NCI-H2107 treated with DMSO at 0.1 percent for 48 hours (cell line): ENCODE data around the gene MLKL.
"Not testable (repeated sequence)": the region's sequence is repeated elsewhere in the genome, so short reads cannot be mapped to it uniquely, and the experiment has no call there.

Experiments used
- DNase-seq: peaks from one replicate; lab custom pipeline; 2025; ENCODE audit not compliant: unreplicated experiment; lab: John Stamatoyannopoulos, UW

The MLKL gene

GRCh38 chr16:74732707-74733350 lies 32.2 kb upstream of the MLKL start:
- no peak for DNase-seq

- DNase-seq = no peak
Measured at GRCh38 chr16:74731853-74732477, 31.3 kb upstream of the MLKL start.

GRCh38 chr16:74729783-74730683 lies 29.4 kb upstream of the MLKL start:
- DNase-seq = no peak

GRCh38 chr16:74727903-74728302 lies 27.2 kb upstream of the MLKL start:
- no peak for DNase-seq

GRCh38 chr16:74726716-74727115 lies 26.1 kb upstream of the MLKL start:
- no peak for DNase-seq

GRCh38 chr16:74725651-74726455 lies 25.2 kb upstream of the MLKL start:
- DNase-seq = no peak

GRCh38 chr16:74724820-74725549 lies 24.3 kb upstream of the MLKL start:
- DNase-seq = no peak

- DNase-seq = no peak
Measured at GRCh38 chr16:74723256-74723655, 22.6 kb upstream of the MLKL start.

- DNase-seq = not testable (repeated sequence)
Measured at GRCh38 chr16:74722156-74722555, 21.5 kb upstream of the MLKL start.

- DNase-seq = no peak
Measured at GRCh38 chr16:74721716-74722115, 21.1 kb upstream of the MLKL start.

GRCh38 chr16:74720579-74720978 lies 19.9 kb upstream of the MLKL start:
- DNase-seq = no peak

GRCh38 chr16:74718741-74719610 lies 18.3 kb upstream of the MLKL start:
- no peak for DNase-seq

- DNase-seq = no peak
Measured at GRCh38 chr16:74718140-74718539, 17.5 kb upstream of the MLKL start.

GRCh38 chr16:74717367-74717766 lies 16.7 kb upstream of the MLKL start:
- no peak for DNase-seq

GRCh38 chr16:74716355-74716754 lies 15.7 kb upstream of the MLKL start:
- no peak for DNase-seq

- DNase-seq = no peak
Measured at GRCh38 chr16:74713876-74714275, 13.2 kb upstream of the MLKL start.

GRCh38 chr16:74713325-74713724 lies 12.7 kb upstream of the MLKL start:
- DNase-seq = no peak

GRCh38 chr16:74711938-74712337 lies 11.3 kb upstream of the MLKL start:
- no peak for DNase-seq

GRCh38 chr16:74710401-74710800 lies 9.7 kb upstream of the MLKL start:
- no peak for DNase-seq
